HEK293T (cell line): Measurements from ENCODE around the gene SKOR2.

Source experiments
- ARNT ChIP-seq: fragments of 450-650 bp; IDR thresholded peaks from 2 replicates; pipeline ENCODE4 v1.6.1; 2017; ENCODE audit warnings: mild to moderate bottlenecking
- BHLHE40 ChIP-seq: fragments of 450-650 bp; IDR thresholded peaks from 2 replicates; pipeline ENCODE4 v1.6.1; 2016; ENCODE audit warnings: mild to moderate bottlenecking, moderate library complexity, borderline replicate concordance
- FOXA1 ChIP-seq: fragments of 450-650 bp; IDR thresholded peaks from 2 replicates; pipeline ENCODE4 v1.6.1; 2016; ENCODE audit warnings: mild to moderate bottlenecking
- FOXK2 ChIP-seq: fragments of 450-650 bp; IDR thresholded peaks from 2 replicates; pipeline ENCODE4 v1.6.1; 2016; ENCODE audit warnings: mild to moderate bottlenecking
- L3MBTL2 ChIP-seq: fragments of 450-650 bp; conservative IDR thresholded peaks from 2 replicates; pipeline ENCODE4 v1.6.1; 2016; ENCODE audit warnings: mild to moderate bottlenecking
- NFRKB ChIP-seq: fragments of 450-650 bp; IDR thresholded peaks from 2 replicates; pipeline ENCODE4 v1.6.1; 2016; ENCODE audit warnings: mild to moderate bottlenecking, moderate library complexity
- SP1 ChIP-seq: fragments of 450-650 bp; IDR thresholded peaks from 2 replicates; pipeline ENCODE4 v1.6.1; 2017
- TARDBP ChIP-seq: fragments of 450-650 bp; IDR thresholded peaks from 2 replicates; pipeline ENCODE4 v1.6.1; 2016

DNA sequence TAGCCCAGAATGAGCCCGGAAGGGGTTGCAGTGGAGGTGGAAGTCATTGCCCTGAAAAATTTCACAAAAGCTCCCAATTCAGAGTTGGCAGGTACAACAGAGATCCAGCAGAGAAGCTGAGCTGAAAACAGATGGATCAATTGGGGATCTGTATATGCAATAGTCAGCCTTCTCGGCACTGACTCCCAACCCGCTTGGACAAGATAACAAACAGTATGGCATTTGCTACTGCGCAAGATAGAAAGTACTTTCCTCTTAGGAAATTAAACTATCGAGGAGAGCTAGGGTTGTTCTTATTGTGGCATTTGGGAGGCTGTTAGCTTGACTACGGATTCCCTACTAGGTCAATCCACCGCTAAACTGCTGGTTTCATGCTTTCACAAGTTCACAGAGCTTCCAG lies 63.7 kb downstream of the SKOR2 start:
- no peak for TF ChIP-seq BHLHE40
- no peak for TF ChIP-seq SP1
- no peak for TF ChIP-seq TARDBP
- TF ChIP-seq FOXA1: no peak
- no peak for TF ChIP-seq FOXK2
- TF ChIP-seq ARNT: no peak
- no peak for TF ChIP-seq L3MBTL2
- no peak for TF ChIP-seq NFRKB
